ENCODE results near the gene DGKA. TPM values are rescaled to one million over a fixed set of nuclear protein-coding genes. Genes with fewer than 3 reads are reported as not detected.
"Not testable (repeated sequence)": the region's sequence is repeated elsewhere in the genome, so short reads cannot be mapped to it uniquely, and the experiment has no call there.

Gene DGKA
- total RNA-seq, 1 experiment from 2014 or later, result 25.9 TPM

GRCh38 chr12:55979069-55979468 lies 48.1 kb downstream of the DGKA start:
- Mint-ChIP-seq H3K4me1 (peaks cover 5 to 6% of the 10 kb centered on the region in 2 experiments; a peak in 2 of 4 replicates), H3K4me3 (no peak overlapping the region), H3K36me3 (ENCODE audit: insufficient read depth in 1 of 3, low read depth in 3 of 3) (peaks cover 14 to 55% (median 51%) of the 10 kb centered on the region in 3 experiments; a peak in 6 of 7 replicates), H3K27me3 (ENCODE audit: low read depth) (no peaks in the 10 kb centered on the region), H3K9me3 (no peaks in the 10 kb centered on the region), H3K27ac (no peak overlapping the region)
- H2BK20ac ChIP-seq (ENCODE audit: low read depth, low read length, poor library complexity, severe bottlenecking), result no peak overlapping the region
- H3K23ac ChIP-seq (ENCODE audit: insufficient read length, low read depth, low read length), result no peak overlapping the region
- H3K27ac ChIP-seq (ENCODE audit: insufficient read length, low read depth, low read length), result no peak overlapping the region
- WGBS (ENCODE audit: extremely low coverage, insufficient read length, low lambda C conversion rate), result no CpG with 5 or more reads among the region's 3 CpGs
- no peak overlapping the region for H2BK5ac ChIP-seq (ENCODE audit: insufficient read length, low read length)
- H3K4ac ChIP-seq (ENCODE audit: low read depth, low read length), result no peak overlapping the region
- H2BK15ac ChIP-seq (ENCODE audit: low read depth, low read length), result no peak overlapping the region
- peaks cover 3% of the 10 kb centered on the region for H3K79me1 ChIP-seq (ENCODE audit: insufficient read depth, low read depth, low read length, poor library complexity, severe bottlenecking)
- no peak overlapping the region for H3K14ac ChIP-seq (ENCODE audit: insufficient read depth, low read length)
- no peak overlapping the region for H3K9ac ChIP-seq (ENCODE audit: extremely low read depth, insufficient read length, low read length)
- no peak overlapping the region for H4K5ac ChIP-seq (ENCODE audit: insufficient read length, low read depth, low read length)
- H3K56ac ChIP-seq (ENCODE audit: insufficient read length, low read depth, low read length), result no peak overlapping the region
- no peak overlapping the region for H3T11ph ChIP-seq (ENCODE audit: low read length)
- no peak for DNase-seq
- H3K4me1 ChIP-seq (ENCODE audit: insufficient read depth, low read length), result no peaks in the 10 kb centered on the region
- H3K27me3 ChIP-seq (ENCODE audit: insufficient read depth, low read length), result no peaks in the 10 kb centered on the region
- no peak overlapping the region for H2AK5ac ChIP-seq (ENCODE audit: insufficient read length, low read length)
- no peak overlapping the region for H3K4me2 ChIP-seq (ENCODE audit: insufficient read depth, insufficient read length, low read length)
- TF ChIP-seq CTCF (conservative IDR thresholded peaks at IDR 0.05), result no peak
- H3K79me2 ChIP-seq (ENCODE audit: insufficient read depth, low read length), result peaks cover 14% of the 10 kb centered on the region; the same call in 1 of the 2 replicates
- no peak overlapping the region for H2BK120ac ChIP-seq (ENCODE audit: low read depth, low read length, poor library complexity, severe bottlenecking)
- no peak overlapping the region for H4K8ac ChIP-seq (replicated peaks; ENCODE audit: insufficient read length, low read depth, low read length)
- no peak overlapping the region for H4K91ac ChIP-seq (ENCODE audit: insufficient read length, low read depth, low read length)
- peaks cover 3% of the 10 kb centered on the region for H3K23me2 ChIP-seq (ENCODE audit: insufficient read length, low read depth, low read length, poor library complexity, severe bottlenecking)
- no peak overlapping the region for H3K18ac ChIP-seq (ENCODE audit: insufficient read length, low read depth, low read length)
- H2AFZ ChIP-seq (ENCODE audit: low read length), result no peak overlapping the region
- H2BK12ac ChIP-seq (ENCODE audit: insufficient read length, low read depth, low read length), result no peak overlapping the region
- H4K20me1 ChIP-seq (ENCODE audit: control insufficient read depth, insufficient read depth, insufficient read length), result no peaks in the 10 kb centered on the region
- no peaks in the 10 kb centered on the region for H3K9me3 ChIP-seq (ENCODE audit: control insufficient read depth, low read depth, low read length)

- not testable (repeated sequence) for H3K4me2 ChIP-seq (ENCODE audit: insufficient read depth, insufficient read length, low read length); H3K79me1 ChIP-seq (ENCODE audit: insufficient read depth, low read depth, low read length, poor library complexity, severe bottlenecking); H2BK5ac ChIP-seq (ENCODE audit: insufficient read length, low read length); H3T11ph ChIP-seq (ENCODE audit: low read length); H3K27ac ChIP-seq (ENCODE audit: insufficient read length, low read depth, low read length); H3K23ac ChIP-seq (ENCODE audit: insufficient read length, low read depth, low read length); H4K91ac ChIP-seq (ENCODE audit: insufficient read length, low read depth, low read length); H3K4me1 Mint-ChIP-seq; H4K8ac ChIP-seq (replicated peaks; ENCODE audit: insufficient read length, low read depth, low read length); H3K9ac ChIP-seq (ENCODE audit: extremely low read depth, insufficient read length, low read length); H4K20me1 ChIP-seq (ENCODE audit: control insufficient read depth, insufficient read depth, insufficient read length); H3K4me3 Mint-ChIP-seq; H3K23me2 ChIP-seq (ENCODE audit: insufficient read length, low read depth, low read length, poor library complexity, severe bottlenecking); H3K14ac ChIP-seq (ENCODE audit: insufficient read depth, low read length); DNase-seq; H3K27me3 Mint-ChIP-seq (ENCODE audit: low read depth); H2BK120ac ChIP-seq (ENCODE audit: low read depth, low read length, poor library complexity, severe bottlenecking); H2BK12ac ChIP-seq (ENCODE audit: insufficient read length, low read depth, low read length); H3K4ac ChIP-seq (ENCODE audit: low read depth, low read length); H3K9me3 ChIP-seq (ENCODE audit: control insufficient read depth, low read depth, low read length); H3K18ac ChIP-seq (ENCODE audit: insufficient read length, low read depth, low read length); H3K9me3 Mint-ChIP-seq; H3K27ac Mint-ChIP-seq; H2BK20ac ChIP-seq (ENCODE audit: low read depth, low read length, poor library complexity, severe bottlenecking); H2BK15ac ChIP-seq (ENCODE audit: low read depth, low read length); H2AFZ ChIP-seq (ENCODE audit: low read length); H3K56ac ChIP-seq (ENCODE audit: insufficient read length, low read depth, low read length); H3K79me2 ChIP-seq (ENCODE audit: insufficient read depth, low read length); H3K27me3 ChIP-seq (ENCODE audit: insufficient read depth, low read length); H3K4me1 ChIP-seq (ENCODE audit: insufficient read depth, low read length); H4K5ac ChIP-seq (ENCODE audit: insufficient read length, low read depth, low read length); H2AK5ac ChIP-seq (ENCODE audit: insufficient read length, low read length)
- H3K36me3 Mint-ChIP-seq (ENCODE audit: insufficient read depth in 1 of 3, low read depth in 3 of 3), result peaks cover 16 to 60% (median 53%) of the 10 kb centered on the region in 3 experiments; a peak in 6 of 7 replicates
- no CpG with 5 or more reads among the region's 5 CpGs for WGBS (ENCODE audit: extremely low coverage, insufficient read length, low lambda C conversion rate)
These were observed 50.9 kb downstream of the DGKA start for GRCh38 chr12:55981882-55982281.

Measured in H9 (cell line).